ENCODE measurements around the gene MOB3B.

MOB3B gene

DNA sequence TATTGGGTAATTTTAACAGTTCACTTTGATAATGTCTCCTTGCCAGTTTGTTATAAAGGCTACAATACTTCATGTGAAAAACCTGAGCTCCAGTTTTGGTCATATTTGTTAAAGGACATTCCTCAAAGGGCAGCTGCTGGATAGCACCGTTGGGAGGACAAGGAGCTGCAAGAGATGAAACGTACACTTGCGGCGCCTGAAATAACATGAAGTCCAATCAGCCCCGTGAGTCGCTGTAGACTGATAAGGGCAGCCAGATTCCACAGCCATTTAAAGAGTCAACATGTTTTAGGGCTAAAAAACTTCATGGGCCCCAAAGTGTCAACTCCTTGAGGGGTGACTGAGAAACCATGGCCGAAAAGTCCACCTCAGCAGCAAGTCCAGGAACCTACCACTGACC lies 91.1 kb downstream of the MOB3B start:
- ATAC-seq: no peak
- no peak for TF ChIP-seq ZNF8 (CRISPR knock-in tag; IDR thresholded peaks at IDR 0.05)
- TF ChIP-seq ZFP30 (CRISPR knock-in tag; IDR thresholded peaks at IDR 0.05): no peak
- TF ChIP-seq TOX (CRISPR knock-in tag; IDR thresholded peaks at IDR 0.05; ENCODE audit: borderline replicate concordance): no peak
- no peak for TF ChIP-seq ZC3H10 (CRISPR knock-in tag; IDR thresholded peaks at IDR 0.05)
- TF ChIP-seq GLIS3 (CRISPR knock-in tag; IDR thresholded peaks at IDR 0.05): no peak
- no peak for TF ChIP-seq CSDC2 (CRISPR knock-in tag; IDR thresholded peaks at IDR 0.05)
- no peak for TF ChIP-seq ISL1 (CRISPR knock-in tag; IDR thresholded peaks at IDR 0.05)
- TF ChIP-seq ZFP3 (CRISPR knock-in tag; IDR thresholded peaks at IDR 0.05): no peak
- no peak for TF ChIP-seq SNAI2 (CRISPR knock-in tag; IDR thresholded peaks at IDR 0.05)

DNA sequence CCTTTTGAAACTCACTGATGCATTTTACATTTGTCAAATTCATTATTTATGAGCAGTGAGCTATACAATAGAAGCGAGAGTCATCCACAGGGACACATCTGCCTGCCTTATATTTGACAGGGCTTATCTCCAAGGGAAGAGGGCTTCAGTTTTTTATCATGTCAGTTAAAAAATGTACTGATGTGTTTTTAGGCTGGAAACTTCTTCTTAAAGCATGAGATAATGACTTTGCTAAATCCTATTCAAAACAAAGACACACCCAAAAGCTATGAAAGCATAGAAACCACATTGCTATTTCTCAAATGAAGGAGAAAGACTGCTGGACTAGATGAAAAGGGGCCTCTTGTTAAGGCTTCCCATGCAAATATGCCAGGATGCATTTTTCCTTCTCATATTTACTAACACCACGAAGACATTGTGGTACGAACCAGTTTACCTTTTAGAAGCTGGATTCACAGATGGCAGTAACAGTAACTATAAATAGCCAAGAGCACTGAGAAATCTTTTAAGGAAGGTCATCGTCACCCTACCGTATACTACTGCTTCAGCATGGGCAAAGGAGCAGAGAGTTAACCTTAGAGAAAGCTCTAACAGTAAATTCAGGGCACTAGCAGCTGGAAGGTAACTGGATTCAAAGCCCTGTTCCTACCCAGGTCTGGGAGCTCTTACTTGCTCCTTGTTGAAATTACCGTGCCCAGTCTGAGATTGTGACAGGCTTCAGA lies 91.8 kb downstream of the MOB3B start:
- no peak for ATAC-seq
- TF ChIP-seq PPARA (CRISPR knock-in tag; IDR thresholded peaks at IDR 0.05; ENCODE audit: borderline replicate concordance): no peak
- TF ChIP-seq, protein P1, sequence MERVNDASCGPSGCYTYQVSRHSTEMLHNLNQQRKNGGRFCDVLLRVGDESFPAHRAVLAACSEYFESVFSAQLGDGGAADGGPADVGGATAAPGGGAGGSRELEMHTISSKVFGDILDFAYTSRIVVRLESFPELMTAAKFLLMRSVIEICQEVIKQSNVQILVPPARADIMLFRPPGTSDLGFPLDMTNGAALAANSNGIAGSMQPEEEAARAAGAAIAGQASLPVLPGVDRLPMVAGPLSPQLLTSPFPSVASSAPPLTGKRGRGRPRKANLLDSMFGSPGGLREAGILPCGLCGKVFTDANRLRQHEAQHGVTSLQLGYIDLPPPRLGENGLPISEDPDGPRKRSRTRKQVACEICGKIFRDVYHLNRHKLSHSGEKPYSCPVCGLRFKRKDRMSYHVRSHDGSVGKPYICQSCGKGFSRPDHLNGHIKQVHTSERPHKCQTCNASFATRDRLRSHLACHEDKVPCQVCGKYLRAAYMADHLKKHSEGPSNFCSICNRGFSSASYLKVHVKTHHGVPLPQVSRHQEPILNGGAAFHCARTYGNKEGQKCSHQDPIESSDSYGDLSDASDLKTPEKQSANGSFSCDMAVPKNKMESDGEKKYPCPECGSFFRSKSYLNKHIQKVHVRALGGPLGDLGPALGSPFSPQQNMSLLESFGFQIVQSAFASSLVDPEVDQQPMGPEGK (CRISPR knock-in tag; IDR thresholded peaks at IDR 0.05; ENCODE audit: borderline replicate concordance): no peak
- no peak for TF ChIP-seq TCF4 (CRISPR knock-in tag; IDR thresholded peaks at IDR 0.05; ENCODE audit: borderline replicate concordance)
- TF ChIP-seq OSR1 (CRISPR knock-in tag; IDR thresholded peaks at IDR 0.05): no peak
- TF ChIP-seq POU6F1 (CRISPR knock-in tag; IDR thresholded peaks at IDR 0.05; ENCODE audit: borderline replicate concordance, low read depth): no peak
- TF ChIP-seq ZFP30 (CRISPR knock-in tag; IDR thresholded peaks at IDR 0.05): no peak
- TF ChIP-seq TSHZ2 (CRISPR knock-in tag; IDR thresholded peaks at IDR 0.05): no peak
- TF ChIP-seq GLIS3 (CRISPR knock-in tag; IDR thresholded peaks at IDR 0.05): no peak
- TF ChIP-seq, protein P2, sequence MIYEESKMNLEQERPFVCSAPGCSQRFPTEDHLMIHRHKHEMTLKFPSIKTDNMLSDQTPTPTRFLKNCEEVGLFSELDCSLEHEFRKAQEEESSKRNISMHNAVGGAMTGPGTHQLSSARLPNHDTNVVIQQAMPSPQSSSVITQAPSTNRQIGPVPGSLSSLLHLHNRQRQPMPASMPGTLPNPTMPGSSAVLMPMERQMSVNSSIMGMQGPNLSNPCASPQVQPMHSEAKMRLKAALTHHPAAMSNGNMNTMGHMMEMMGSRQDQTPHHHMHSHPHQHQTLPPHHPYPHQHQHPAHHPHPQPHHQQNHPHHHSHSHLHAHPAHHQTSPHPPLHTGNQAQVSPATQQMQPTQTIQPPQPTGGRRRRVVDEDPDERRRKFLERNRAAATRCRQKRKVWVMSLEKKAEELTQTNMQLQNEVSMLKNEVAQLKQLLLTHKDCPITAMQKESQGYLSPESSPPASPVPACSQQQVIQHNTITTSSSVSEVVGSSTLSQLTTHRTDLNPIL (CRISPR knock-in tag; IDR thresholded peaks at IDR 0.05; ENCODE audit: low read depth): no peak
- TF ChIP-seq CSRNP3 (CRISPR knock-in tag; IDR thresholded peaks at IDR 0.05): no peak

- no peak for ATAC-seq
- TF ChIP-seq ZC3H10 (CRISPR knock-in tag; IDR thresholded peaks at IDR 0.05) (no peak), BACH2 (CRISPR knock-in tag; IDR thresholded peaks at IDR 0.05; ENCODE audit: borderline replicate concordance) (no peak), OSR1 (CRISPR knock-in tag; IDR thresholded peaks at IDR 0.05) (no peak), SNAI2 (CRISPR knock-in tag; IDR thresholded peaks at IDR 0.05) (no peak), CSRNP3 (CRISPR knock-in tag; IDR thresholded peaks at IDR 0.05) (no peak), PPARA (CRISPR knock-in tag; IDR thresholded peaks at IDR 0.05; ENCODE audit: borderline replicate concordance) (no peak), ISL1 (CRISPR knock-in tag; IDR thresholded peaks at IDR 0.05) (no peak), POU6F1 (CRISPR knock-in tag; IDR thresholded peaks at IDR 0.05; ENCODE audit: borderline replicate concordance, low read depth) (no peak), ZFP3 (CRISPR knock-in tag; IDR thresholded peaks at IDR 0.05) (no peak), TOX (CRISPR knock-in tag; IDR thresholded peaks at IDR 0.05; ENCODE audit: borderline replicate concordance) (no peak), TCF4 (CRISPR knock-in tag; IDR thresholded peaks at IDR 0.05; ENCODE audit: borderline replicate concordance) (no peak), GLIS3 (CRISPR knock-in tag; IDR thresholded peaks at IDR 0.05) (no peak)
- TF ChIP-seq, protein P1 (CRISPR knock-in tag; IDR thresholded peaks at IDR 0.05; ENCODE audit: borderline replicate concordance): no peak
These were observed 93.4 kb downstream of the MOB3B start for GRCh38 chr9:27436234-27436633.

Measured in SK-N-SH treated with all-trans-retinoic acid at 6 μM for 48 hours (cell line).